Kidney epithelial cell (primary cell): Measurements from ENCODE around the gene NFIA. TPM values are rescaled to one million over a fixed set of nuclear protein-coding genes. Genes with fewer than 3 reads are reported as not detected.

Experiments
- DNase-seq: peaks from one replicate; pipeline ENCODE4 v3.0.0-alpha.2; 2010; ENCODE audit warnings: low read depth
- H3K27me3 ChIP-seq: 2 replicates; pipeline ENCODE4 v1.6.0; 2011; ENCODE audit warnings: low read length; ENCODE audit not compliant: control insufficient read depth, insufficient read depth
- H3K36me3 ChIP-seq: 2 replicates; pipeline ENCODE4 v1.5.1; 2011; ENCODE audit warnings: low read length; ENCODE audit not compliant: control insufficient read depth, insufficient read depth
- H3K4me3 ChIP-seq: 2 replicates; pipeline ENCODE4 v1.5.1; 2011; ENCODE audit warnings: low read depth, mild to moderate bottlenecking, control low read depth, low read length
- CTCF ChIP-seq: IDR thresholded peaks from 2 replicates; pipeline ENCODE4 v1.5.1; 2011; ENCODE audit warnings: mild to moderate bottlenecking, moderate library complexity, low read length, control low read depth, inconsistent platforms; ENCODE audit not compliant: insufficient read depth, poor library complexity, severe bottlenecking
- total RNA-seq: library from RNA; depleted of rRNA; stranded (reverse); fragments of >200 nt; gene quantifications from 2 replicates; pipeline ENCODE4 v1.2.3, GENCODE V29; 2015

NFIA gene
- total RNA-seq, 1 donor from 2014 or later: 3.5 TPM

DNA sequence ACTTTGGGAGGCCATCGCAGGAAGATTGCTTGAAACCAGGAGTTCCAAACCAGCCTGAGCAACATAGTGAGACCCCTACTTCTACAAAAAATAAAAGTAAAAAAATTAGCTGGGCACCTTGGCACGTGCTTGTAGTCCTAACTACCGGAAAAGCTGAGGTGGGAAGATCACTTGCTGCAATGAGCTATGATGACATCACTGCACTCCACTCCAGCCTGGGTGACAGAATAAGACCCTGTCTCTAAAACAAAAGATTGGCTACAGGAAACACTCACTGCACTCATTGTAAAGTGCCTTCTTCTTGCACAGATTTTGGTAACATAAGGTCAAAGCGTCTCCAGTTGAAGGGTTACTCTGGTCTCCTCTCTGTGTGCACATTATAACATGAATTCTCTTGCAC lies 336.8 kb downstream of the NFIA start:
- H3K27me3 ChIP-seq: no peaks in the 10 kb centered on the region
- no peak overlapping the region for H3K4me3 ChIP-seq
- no peak for TF ChIP-seq CTCF
- no peaks in the 10 kb centered on the region for H3K36me3 ChIP-seq
- DNase-seq: no peak

GRCh38 chr1:61419657-61420056 lies 337.3 kb downstream of the NFIA start:
- DNase-seq: no peak
- H3K36me3 ChIP-seq: no peaks in the 10 kb centered on the region
- no peak overlapping the region for H3K4me3 ChIP-seq
- H3K27me3 ChIP-seq: no peaks in the 10 kb centered on the region
- no peak for TF ChIP-seq CTCF

GRCh38 chr1:61420243-61420642 lies 337.9 kb downstream of the NFIA start:
- no peak for DNase-seq
- Histone ChIP-seq H3K4me3 (no peak overlapping the region), H3K27me3 (no peaks in the 10 kb centered on the region), H3K36me3 (no peaks in the 10 kb centered on the region)
- TF ChIP-seq CTCF: no peak

DNA sequence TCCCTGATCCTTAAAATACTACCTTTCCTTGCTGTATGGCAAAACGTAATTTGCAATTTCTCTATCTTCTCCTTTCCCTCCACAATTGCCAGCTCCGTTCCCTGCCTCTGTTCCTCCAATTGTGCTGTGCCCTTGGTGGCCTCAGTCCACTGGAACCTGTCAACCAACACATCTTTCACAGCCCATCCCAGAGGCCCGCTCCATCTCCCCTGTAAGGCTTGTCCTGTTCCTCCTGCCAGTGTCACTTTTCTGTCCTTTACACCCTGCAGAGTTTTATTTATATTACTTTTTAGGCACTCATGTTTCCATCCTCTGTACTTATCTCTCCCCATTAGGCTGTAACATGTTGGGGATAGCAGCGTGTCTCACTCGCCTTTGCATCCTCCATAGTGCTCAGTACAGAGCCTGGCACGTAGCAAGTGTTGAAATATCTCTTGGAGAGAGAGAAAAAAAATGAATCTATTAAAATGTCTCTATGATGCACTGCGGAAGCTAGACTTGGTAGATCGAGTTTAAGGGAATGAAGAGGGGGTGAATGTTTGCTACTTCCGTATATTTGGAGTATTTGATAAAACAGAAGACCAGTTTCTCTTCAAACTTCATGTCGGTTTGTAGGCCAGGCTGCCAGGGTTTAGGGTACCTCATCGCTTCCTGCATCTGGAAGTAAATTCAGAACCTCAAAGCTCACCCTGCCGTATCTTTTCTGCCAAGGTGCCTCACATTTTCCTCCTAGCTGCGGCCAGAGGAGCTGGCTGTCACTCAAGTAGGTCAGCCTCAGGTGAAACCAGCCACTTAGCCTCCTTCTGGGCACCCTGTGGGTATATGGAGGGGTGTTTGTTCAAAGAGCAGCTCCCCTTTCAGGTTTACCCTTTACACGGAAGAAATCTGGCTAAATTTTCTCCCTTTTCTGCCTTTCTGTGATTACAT lies 338.8 kb downstream of the NFIA start:
- TF ChIP-seq CTCF: no peak
- no peak for DNase-seq

GRCh38 chr1:61423643-61424042 lies 341.3 kb downstream of the NFIA start:
- TF ChIP-seq CTCF: no peak
- no peak for DNase-seq
- Histone ChIP-seq H3K4me3 (no peak overlapping the region), H3K36me3 (no peaks in the 10 kb centered on the region), H3K27me3 (no peaks in the 10 kb centered on the region)

More for the DNA sequence above, 338.8 kb downstream of the NFIA start:
- no peaks in the 10 kb centered on the region for H3K36me3 ChIP-seq
- no peak overlapping the region for H3K4me3 ChIP-seq
- no peaks in the 10 kb centered on the region for H3K27me3 ChIP-seq
